Erythroblast (primary cell): ENCODE results near the gene RHBDF1.

Experiments used
- DNase-seq, 2 experiments: peaks; one replicate each; lab custom pipeline; 2025; lab: John Stamatoyannopoulos, UW
- GATA1 ChIP-seq: IDR thresholded peaks from 2 replicates; pipeline ENCODE4 v1.6.1; 2011; ENCODE audit warnings: low read depth, mild to moderate bottlenecking, control low read depth, low read length, moderate library complexity
- POLR2A ChIP-seq: IDR thresholded peaks from 2 replicates; pipeline ENCODE4 v1.6.1; 2011; ENCODE audit warnings: mild to moderate bottlenecking, low read length

RHBDF1 gene

GRCh38 chr16:74051-74746, 1.8 kb upstream of the RHBDF1 start:
- TF ChIP-seq GATA1, result no peak
- TF ChIP-seq POLR2A, result no peak
- DNase-seq, result no peak

DNA sequence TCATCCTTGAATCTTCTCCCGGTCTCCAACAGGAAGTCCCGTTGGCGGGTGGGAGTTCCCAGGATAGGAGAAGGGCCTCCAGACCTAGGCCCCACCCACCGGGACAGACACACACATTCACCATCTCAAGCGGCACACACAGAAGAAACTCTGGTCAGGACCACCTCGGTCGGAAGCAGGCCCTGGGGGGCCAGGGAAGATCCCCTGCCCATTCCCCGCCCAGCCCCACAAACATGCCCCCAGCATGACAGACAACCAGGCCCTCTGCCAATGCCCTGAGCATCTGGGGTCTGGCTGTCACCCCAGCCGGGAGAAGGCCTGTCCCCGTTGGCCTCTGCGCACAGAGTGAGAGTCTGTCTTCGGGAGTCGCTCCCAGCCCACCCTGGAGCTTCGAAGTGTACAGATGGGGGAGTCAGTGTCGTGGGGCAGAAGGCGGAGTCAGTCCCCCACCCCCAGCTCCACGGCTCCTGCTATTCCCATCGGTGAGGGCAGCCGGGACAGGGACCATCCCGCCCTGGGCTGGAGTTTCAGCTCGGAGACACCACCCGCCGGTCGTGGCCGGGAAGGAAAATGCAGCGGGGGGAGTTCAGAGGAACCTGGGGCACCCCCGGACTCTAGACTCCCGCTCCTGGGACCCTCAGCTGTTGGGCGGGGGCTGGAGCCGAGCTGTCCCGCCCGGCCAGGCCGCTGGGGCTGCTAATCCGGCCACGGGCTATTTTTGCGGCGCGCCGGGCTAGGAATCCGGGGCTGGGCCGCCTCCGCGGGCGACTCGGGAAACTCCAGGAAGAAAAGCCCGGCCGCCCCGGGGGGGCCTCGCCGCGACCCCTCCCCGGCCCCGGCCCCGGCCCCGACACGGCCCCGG, 660 bp downstream of the RHBDF1 start:
- DNase-seq, result no peak
- TF ChIP-seq GATA1 (no peak), POLR2A (no peak)

GRCh38 chr16:71210-71539, 1.3 kb downstream of the RHBDF1 start:
- no peak for DNase-seq
- TF ChIP-seq POLR2A (no peak), GATA1 (no peak)

DNA sequence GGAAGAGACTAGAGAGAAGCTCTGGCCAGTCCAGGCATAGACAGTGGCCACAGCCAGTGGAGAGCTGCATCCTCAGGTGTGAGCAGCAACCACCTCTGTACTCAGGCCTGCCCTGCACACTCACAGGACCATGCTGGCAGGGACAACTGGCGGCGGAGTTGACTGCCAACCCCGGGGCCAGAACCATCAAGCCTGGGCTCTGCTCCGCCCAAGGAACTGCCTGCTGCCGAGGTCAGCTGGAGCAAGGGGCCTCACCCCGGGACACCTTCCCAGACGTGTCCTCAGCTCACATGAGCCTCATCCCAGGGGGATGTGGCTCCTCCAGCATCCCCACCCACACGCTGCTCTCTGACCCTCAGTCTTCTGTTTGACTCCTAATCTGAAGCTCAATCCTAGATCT, 3.2 kb downstream of the RHBDF1 start:
- TF ChIP-seq GATA1, result no peak
- no peak for TF ChIP-seq POLR2A
- no peak for DNase-seq

DNA sequence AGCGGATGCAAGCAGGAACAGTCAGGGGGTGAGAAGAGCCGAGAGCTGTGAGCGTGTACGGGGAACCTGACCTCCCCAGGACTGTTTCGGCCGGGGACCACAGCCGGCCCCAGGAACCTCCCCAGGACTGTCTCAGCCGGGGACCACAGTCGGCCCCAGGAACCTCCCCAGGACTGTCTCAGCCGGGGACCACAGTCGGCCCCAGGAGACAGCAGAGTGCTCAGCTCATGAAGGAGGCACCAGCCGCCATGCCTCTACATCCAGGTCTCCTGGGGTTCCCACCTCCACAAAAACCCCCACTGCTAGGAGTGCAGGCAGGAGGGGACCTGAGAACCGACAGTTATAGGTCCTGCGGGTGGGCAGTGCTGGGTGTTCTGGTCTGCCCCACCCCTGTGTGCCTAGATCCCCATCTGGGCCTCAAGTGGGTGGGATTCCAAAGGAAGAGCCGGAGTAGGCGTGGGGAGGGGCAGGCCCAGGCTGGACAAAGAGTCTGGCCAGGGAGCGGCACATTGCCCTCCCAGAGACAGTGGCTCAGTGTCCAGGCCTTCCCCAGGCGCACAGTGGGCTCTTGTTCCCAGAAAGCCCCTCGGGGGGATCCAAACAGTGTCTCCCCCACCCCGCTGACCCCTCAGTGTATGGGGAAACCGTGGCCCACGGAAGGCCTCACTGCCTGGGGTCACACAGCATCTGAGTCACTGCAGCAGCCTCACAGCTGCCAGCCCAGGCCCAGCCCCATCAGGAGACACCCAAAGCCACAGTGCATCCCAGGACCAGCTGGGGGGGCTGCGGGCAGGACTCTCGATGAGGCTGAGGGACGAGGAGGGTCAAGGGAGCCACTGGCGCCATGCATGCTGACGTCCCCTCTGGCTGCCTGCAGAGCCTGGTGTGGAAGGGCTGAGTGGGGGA, 4.3 kb downstream of the RHBDF1 start:
- TF ChIP-seq POLR2A, result no peak
- TF ChIP-seq GATA1, result no peak
- no peak for DNase-seq

DNA sequence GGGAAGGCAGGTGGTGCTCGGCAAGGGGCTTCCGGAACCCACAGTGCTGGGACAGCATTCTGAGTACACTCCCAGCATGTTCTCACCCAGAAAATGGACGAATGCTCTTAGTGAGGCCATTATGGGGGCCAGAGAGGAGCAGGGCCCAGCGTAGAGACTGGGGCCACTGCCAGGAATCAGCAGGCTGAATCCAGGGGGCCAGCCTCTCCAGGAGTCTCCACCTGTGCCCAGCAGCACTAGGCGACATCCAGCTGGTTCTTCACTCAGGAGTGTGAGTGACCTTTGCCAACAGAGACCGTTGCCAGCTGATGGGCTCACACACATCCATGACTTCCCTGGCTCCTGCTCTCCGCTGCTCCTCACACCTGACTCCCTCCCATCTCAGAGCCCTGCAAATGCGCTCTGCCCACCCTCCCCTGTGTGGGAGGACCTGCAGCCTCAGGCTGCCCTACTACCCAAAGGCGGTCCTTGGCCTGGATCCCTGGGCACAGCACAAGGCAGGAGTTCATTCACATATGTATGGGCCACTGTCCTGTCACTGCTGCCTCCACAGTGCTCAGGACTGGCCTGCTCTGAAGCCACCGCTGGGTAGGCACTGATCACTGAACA, 5.1 kb downstream of the RHBDF1 start:
- DNase-seq, result no peak
- no peak for TF ChIP-seq GATA1
- no peak for TF ChIP-seq POLR2A

DNA sequence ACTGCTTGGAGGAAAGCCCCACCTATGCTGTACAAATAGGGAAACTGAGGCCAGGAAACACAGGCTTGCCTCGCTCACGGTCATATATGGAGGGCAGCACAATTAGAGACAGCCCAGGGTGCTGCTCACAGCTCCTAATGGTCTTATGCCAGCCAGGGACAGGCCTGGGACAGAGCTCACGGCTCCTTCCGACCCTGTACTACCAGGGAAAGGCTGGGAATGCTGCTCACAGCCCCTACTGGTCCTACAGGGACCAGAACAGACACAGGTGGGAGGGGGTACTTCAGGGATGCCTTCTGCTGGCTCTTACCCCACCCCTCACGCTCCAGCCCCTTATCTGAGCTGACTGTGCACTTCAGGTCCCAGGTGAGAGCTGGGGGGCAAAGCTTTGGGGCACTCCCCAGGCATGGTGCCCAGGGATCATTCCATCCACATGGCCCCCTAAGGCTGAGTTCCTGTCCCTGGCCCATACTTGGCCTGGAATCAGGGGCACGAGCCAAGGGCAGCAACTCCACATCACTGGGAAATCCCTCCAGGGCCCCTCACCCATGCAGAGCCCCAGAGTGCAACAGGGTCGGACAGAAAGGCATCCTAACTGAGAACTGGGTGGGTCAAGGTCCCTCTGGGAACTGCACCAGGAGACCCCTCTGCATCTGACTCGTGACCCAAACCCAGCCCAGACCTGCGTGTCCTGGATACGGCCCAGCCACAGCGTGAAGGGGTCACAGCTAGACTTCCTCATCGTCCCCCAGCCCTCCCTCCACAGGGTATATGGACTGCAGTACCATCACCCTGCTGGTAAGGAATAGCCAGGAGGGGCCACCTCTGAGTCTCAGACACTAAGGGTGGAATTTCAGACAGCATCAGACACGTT, 5.9 kb downstream of the RHBDF1 start:
- TF ChIP-seq GATA1 (no peak), POLR2A (no peak)

DNA sequence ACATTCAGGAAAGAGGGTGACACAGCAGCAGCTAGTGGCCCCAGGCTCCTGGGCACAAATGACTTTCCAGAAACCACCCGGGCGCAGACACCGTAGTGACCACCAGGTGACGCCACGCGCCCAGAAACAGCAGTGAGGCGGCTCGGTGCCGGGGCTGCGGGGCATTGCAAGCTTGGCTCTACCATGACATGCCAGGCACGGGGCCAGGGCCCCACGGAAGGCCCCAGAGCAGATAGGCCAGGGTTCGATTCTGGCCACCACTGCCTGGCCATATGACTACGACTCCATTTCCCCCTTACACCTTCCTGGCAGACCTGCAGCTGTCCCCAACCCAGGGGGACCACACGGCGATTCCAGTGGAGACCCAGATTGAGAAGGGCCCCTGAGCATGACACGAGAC, 6.7 kb downstream of the RHBDF1 start:
- DNase-seq, result peak; percentile 84 to 94
- TF ChIP-seq GATA1, result no peak
- no peak for TF ChIP-seq POLR2A

More for the DNA sequence above, 5.9 kb downstream of the RHBDF1 start:
- DNase-seq, result no peak

GRCh38 chr16:64914-65255, 7.5 kb downstream of the RHBDF1 start:
- TF ChIP-seq POLR2A (no peak), GATA1 (no peak)
- DNase-seq, result no peak

DNA sequence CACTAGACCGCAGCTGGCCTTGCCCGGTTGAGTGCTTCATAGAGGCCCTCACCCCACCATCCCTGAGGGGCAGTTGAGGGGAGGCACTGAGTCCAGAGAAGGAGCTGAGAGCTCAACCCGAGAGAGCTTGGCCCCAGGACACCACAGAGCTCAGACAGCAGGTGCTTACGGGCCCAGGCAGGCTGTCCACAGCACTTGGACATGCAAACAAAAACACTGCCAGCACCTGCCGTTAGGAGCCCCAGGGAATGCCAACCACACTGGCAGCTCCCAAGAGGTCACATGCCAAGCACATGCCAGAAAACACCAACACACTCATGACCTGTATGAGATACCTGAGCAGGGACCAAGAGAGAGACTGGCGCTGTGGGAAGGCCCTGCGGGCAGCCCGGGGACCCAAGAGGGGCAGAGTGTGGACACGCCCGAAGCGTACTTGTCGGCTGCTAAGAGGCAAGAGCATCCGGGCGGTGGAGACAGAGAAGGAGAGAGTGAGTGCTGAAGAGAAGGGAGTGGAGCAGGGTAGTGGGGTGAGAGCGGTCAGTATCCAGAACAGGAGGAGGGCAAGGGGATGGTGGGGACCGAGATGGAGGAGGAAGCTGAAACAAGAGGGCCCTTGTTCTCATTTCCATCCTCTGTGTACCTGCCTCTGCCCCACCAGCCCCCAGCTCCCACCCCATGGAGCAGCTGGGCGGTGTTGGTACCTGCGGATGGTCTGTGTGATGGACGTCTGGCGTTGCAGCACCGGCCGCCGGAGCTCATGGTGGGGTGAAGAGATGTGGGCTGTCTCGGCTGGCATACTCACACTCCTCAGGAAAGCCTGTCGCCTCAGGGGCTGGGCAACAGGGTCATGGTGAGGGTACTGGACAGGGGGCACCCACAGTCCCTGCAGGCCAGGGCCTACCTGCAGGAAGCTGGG, 8.2 kb downstream of the RHBDF1 start:
- TF ChIP-seq GATA1, result no peak
- no peak for TF ChIP-seq POLR2A
- no peak for DNase-seq

DNA sequence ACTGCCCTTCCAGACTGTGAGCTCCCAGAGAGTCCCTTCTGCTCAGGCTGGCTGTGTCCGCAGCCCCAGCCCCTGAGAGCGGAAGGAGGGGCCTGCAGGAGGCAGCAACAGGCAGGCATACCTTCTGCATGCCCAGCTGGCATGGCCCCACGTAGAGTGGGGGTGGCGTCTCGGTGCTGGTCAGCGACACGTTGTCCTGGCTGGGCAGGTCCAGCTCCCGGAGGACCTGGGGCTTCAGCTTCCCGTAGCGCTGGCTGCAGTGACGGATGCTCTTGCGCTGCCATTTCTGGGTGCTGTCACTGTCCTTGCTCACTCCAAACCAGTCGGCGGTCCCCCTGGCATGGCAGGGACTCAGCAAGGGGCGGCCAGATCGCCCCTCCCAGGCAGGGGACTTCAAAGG, 9.0 kb downstream of the RHBDF1 start:
- TF ChIP-seq GATA1 (no peak), POLR2A (no peak)

DNA sequence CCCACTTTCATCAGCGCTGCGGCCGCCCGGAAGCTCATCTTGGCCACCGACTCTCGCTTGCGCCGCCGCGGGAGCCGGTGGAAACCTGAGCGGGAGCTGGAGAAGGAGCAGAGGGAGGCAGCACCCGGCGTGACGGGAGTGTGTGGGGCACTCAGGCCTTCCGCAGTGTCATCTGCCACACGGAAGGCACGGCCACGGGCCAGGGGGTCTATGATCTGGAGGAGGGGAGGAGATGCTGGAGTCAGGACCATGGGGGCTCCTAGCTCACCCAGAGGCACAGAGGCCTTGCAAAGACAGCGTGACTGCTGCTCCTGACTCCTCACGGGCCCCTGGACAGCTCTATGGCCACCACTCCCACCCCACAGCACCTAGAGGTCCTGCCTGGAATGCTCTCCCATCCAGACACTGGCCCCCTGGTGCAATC, 9.5 kb downstream of the RHBDF1 start:
- no peak for TF ChIP-seq POLR2A
- no peak for TF ChIP-seq GATA1
- no peak for DNase-seq

More for the DNA sequence above, 9.0 kb downstream of the RHBDF1 start:
- DNase-seq, result no peak
